Panc1 (cell line): Measurements from ENCODE around the gene PPP1R1C.

Source experiments
- POLR2AphosphoS5 ChIP-seq: IDR thresholded peaks from 2 replicates; pipeline ENCODE4 v1.6.1; 2012; ENCODE audit warnings: mild to moderate bottlenecking, low read depth, low read length, moderate library complexity
- SIN3A ChIP-seq: IDR thresholded peaks from 2 replicates; pipeline ENCODE4 v1.6.1; 2012; ENCODE audit warnings: low read depth, mild to moderate bottlenecking, low read length, moderate library complexity, borderline replicate concordance; ENCODE audit not compliant: insufficient read depth
- TCF7L2 ChIP-seq: IDR thresholded peaks from 2 replicates; pipeline ENCODE4 v1.6.1; 2011; ENCODE audit warnings: mild to moderate bottlenecking, low read depth, low read length, inconsistent platforms
- TF ChIP-seq, protein P1 (sequence below): fragments of 450-650 bp; IDR thresholded peaks from 2 replicates; pipeline ENCODE4 v1.5.1; 2017; ENCODE audit warnings: mild to moderate bottlenecking
- TF ChIP-seq, protein P2 (sequence below), 2 experiments: IDR thresholded peaks; 2 replicates each; pipeline ENCODE4 v1.6.1; 2011 to 2012; ENCODE audit warnings: low read depth in 2 of 2, control low read depth in 1 of 2, low read length in 1 of 2, mild to moderate bottlenecking in 1 of 2, moderate library complexity in 1 of 2; ENCODE audit not compliant: insufficient read depth in 1 of 2

DNA sequence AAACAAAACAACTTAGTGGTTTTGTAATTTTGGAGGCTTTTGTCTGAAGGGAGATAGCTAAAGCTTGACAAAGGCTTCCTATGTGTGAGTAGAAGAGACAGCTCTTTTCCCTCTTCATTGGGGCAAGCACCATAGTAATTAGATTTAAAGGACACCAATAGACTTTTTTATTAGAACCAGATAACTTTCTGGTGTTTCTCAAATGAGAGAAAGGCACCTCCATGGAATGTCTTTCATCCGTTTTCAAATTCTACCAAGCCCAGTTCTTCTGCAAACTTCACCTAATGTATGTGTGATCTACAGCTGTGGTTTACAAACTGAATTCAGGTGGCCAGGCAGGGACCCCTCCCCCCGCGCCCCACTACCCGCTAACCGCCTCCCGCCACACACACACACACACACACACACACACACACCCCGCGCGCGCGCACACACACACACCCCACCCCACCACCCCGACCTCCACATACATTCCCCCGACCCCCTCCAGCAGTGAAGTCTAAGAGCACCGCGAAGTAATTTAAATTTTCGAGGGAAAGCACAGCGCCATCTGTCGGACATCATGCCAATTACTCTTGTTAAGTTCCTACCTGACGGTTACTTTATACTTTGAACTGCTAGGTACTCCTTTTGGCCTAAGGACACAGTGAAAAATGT, 31.6 kb upstream of the PPP1R1C start:
- TF ChIP-seq, protein P1, sequence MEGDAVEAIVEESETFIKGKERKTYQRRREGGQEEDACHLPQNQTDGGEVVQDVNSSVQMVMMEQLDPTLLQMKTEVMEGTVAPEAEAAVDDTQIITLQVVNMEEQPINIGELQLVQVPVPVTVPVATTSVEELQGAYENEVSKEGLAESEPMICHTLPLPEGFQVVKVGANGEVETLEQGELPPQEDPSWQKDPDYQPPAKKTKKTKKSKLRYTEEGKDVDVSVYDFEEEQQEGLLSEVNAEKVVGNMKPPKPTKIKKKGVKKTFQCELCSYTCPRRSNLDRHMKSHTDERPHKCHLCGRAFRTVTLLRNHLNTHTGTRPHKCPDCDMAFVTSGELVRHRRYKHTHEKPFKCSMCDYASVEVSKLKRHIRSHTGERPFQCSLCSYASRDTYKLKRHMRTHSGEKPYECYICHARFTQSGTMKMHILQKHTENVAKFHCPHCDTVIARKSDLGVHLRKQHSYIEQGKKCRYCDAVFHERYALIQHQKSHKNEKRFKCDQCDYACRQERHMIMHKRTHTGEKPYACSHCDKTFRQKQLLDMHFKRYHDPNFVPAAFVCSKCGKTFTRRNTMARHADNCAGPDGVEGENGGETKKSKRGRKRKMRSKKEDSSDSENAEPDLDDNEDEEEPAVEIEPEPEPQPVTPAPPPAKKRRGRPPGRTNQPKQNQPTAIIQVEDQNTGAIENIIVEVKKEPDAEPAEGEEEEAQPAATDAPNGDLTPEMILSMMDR, result peak; percentile 88
- TF ChIP-seq TCF7L2 (no peak), POLR2AphosphoS5 (no peak), SIN3A (no peak)
- TF ChIP-seq, protein P2, sequence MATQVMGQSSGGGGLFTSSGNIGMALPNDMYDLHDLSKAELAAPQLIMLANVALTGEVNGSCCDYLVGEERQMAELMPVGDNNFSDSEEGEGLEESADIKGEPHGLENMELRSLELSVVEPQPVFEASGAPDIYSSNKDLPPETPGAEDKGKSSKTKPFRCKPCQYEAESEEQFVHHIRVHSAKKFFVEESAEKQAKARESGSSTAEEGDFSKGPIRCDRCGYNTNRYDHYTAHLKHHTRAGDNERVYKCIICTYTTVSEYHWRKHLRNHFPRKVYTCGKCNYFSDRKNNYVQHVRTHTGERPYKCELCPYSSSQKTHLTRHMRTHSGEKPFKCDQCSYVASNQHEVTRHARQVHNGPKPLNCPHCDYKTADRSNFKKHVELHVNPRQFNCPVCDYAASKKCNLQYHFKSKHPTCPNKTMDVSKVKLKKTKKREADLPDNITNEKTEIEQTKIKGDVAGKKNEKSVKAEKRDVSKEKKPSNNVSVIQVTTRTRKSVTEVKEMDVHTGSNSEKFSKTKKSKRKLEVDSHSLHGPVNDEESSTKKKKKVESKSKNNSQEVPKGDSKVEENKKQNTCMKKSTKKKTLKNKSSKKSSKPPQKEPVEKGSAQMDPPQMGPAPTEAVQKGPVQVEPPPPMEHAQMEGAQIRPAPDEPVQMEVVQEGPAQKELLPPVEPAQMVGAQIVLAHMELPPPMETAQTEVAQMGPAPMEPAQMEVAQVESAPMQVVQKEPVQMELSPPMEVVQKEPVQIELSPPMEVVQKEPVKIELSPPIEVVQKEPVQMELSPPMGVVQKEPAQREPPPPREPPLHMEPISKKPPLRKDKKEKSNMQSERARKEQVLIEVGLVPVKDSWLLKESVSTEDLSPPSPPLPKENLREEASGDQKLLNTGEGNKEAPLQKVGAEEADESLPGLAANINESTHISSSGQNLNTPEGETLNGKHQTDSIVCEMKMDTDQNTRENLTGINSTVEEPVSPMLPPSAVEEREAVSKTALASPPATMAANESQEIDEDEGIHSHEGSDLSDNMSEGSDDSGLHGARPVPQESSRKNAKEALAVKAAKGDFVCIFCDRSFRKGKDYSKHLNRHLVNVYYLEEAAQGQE (IDR thresholded peaks at IDR 0.05; ENCODE audit: insufficient read depth in 1 of 2, low read depth in 2 of 2, low read length in 1 of 2), result no peak
